Skeletal muscle tissue (tissue), 4 donors: ENCODE results near the gene APPL2. TPM values are rescaled to one million over a fixed set of nuclear protein-coding genes. Genes with fewer than 3 reads are reported as not detected.

Source experiments
- H3K27ac ChIP-seq: one replicate; pipeline ENCODE4 v1.7.0; 2013; ENCODE audit warnings: mild to moderate bottlenecking, low read depth, low read length, inconsistent platforms
- H3K27me3 ChIP-seq, 3 donors: one replicate each; pipeline ENCODE4 v1.7.0; 2013; ENCODE audit warnings: low read length in 3 of 3; ENCODE audit not compliant: control insufficient read depth in 3 of 3, insufficient read depth in 3 of 3
- H3K36me3 ChIP-seq, 3 donors: one replicate each; pipeline ENCODE4 v1.7.0; 2013; ENCODE audit warnings: low read length in 3 of 3; ENCODE audit not compliant: control insufficient read depth in 3 of 3, insufficient read depth in 3 of 3
- H3K4me1 ChIP-seq, 3 donors: one replicate each; pipeline ENCODE4 v1.7.0; 2013; ENCODE audit warnings: low read length in 3 of 3, mild to moderate bottlenecking in 3 of 3; ENCODE audit not compliant: control insufficient read depth in 3 of 3, insufficient read depth in 3 of 3
- H3K4me3 ChIP-seq, 3 donors: one replicate each; pipeline ENCODE4 v1.7.0; 2013; ENCODE audit warnings: low read length in 3 of 3
- H3K9ac ChIP-seq, 3 donors: one replicate each; pipeline ENCODE4 v1.7.0; 2013; ENCODE audit warnings: low read length in 3 of 3, mild to moderate bottlenecking in 3 of 3, moderate library complexity in 2 of 3, low read depth in 1 of 3
- H3K9me3 ChIP-seq, 3 donors: one replicate each; pipeline ENCODE4 v1.7.0; 2013; ENCODE audit warnings: low read length in 3 of 3; ENCODE audit not compliant: control insufficient read depth in 3 of 3
- total RNA-seq: library from RNA; depleted of rRNA; stranded (reverse); fragments of >200 nt; gene quantifications from one replicate; pipeline ENCODE4 v1.2.3, GENCODE V29; 2014
- donor health status: Osteomylitis.

Gene APPL2
- total RNA-seq, 1 donor from 2014 or later: 27.1 TPM

- no peaks in the 10 kb centered on the region for H3K27me3 ChIP-seq
- H3K27ac ChIP-seq: no peak overlapping the region
- H3K36me3 ChIP-seq: no peaks in the 10 kb centered on the region
- no peaks in the 10 kb centered on the region for H3K9me3 ChIP-seq
- H3K4me3 ChIP-seq: no peak overlapping the region
- no peak overlapping the region for H3K9ac ChIP-seq
- H3K4me1 ChIP-seq: peaks cover 0 to 4% (median 0%) of the 10 kb centered on the region in 3 donors
These were observed 37.6 kb upstream of the APPL2 start for GRCh38 chr12:105273601-105274000.

DNA sequence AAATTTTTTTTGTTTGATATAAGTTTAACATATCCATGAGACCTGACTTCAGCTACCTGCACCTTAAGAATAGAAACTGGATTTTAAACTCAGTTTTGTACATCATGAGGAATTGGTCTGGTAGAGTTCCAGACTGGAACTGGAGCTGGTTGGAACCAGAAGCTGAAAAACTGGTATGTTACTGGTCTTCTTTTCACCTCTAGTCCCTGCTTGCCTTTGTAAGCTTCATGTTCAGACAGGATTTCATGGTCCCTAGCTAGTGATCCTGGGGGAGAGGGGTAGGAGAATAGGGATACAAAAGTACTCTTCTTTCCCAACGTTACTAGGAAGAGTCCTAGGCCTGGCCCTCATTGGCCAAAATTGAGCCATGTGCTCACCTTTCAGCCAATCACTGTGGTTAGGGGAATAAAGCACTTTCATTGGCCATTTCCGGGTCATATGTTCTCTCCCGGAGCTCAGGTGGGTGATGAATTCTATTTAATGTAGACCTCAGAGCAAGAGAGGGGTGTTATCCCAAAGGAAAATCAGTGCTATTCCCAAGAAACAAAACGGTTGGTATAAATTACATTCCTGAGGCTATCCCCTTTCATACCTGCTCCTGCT lies 36.9 kb upstream of the APPL2 start:
- Histone ChIP-seq H3K27ac (no peak overlapping the region), H3K9me3 (no peaks in the 10 kb centered on the region), H3K27me3 (no peaks in the 10 kb centered on the region), H3K9ac (no peak overlapping the region), H3K4me3 (no peak overlapping the region), H3K36me3 (no peaks in the 10 kb centered on the region), H3K4me1 (peaks cover 0 to 4% (median 0%) of the 10 kb centered on the region in 3 donors)

DNA sequence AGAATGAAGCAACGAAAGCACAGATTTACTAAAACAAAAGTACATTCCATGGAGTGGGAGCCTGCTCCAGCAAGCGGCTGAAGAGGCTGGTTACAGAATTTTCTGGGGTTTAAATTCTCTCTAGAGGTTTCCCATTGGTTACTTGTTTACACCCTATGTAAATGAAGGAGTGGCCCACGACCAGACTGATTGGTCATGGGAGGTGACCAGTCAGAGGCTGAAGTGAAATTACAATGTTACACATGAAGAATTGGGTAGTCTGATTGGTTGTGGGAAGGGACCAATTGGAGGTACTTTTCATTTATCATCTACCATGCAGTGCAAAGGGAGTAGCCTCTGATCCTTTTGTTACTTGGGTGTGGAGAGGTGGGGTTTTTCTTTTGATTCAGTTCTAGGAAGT lies 36.2 kb upstream of the APPL2 start:
- no peak overlapping the region for H3K4me3 ChIP-seq
- no peaks in the 10 kb centered on the region for H3K36me3 ChIP-seq
- H3K9ac ChIP-seq: no peak overlapping the region

DNA sequence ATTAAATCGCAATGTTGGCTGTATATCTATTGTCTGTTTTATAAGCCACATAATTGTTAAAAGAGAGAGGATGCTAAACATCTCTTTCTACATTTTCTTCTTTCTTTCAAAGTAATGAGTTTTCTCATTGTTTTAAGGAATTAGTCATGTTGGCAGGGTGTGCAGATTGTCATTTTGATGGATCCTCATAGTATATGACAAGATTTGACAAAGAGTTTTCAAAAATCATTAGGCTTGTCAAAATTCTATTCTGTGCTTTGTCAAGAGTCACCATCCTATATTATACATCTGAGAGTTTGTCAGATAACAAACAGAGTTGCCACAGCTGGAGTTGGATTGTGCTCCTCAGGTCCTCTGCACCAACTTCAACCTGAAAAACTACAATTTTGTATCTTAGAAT lies 35.4 kb upstream of the APPL2 start:
- Histone ChIP-seq H3K4me1 (no peaks in the 10 kb centered on the region), H3K27me3 (no peaks in the 10 kb centered on the region), H3K27ac (no peak overlapping the region), H3K9ac (no peak overlapping the region), H3K4me3 (no peak overlapping the region), H3K9me3 (no peaks in the 10 kb centered on the region), H3K36me3 (no peaks in the 10 kb centered on the region)

More for the DNA sequence above, 36.2 kb upstream of the APPL2 start:
- H3K27ac ChIP-seq: no peak overlapping the region
- peaks cover 0 to 4% (median 0%) of the 10 kb centered on the region in 3 donors for H3K4me1 ChIP-seq
- H3K27me3 ChIP-seq: no peaks in the 10 kb centered on the region
- H3K9me3 ChIP-seq: no peaks in the 10 kb centered on the region

DNA sequence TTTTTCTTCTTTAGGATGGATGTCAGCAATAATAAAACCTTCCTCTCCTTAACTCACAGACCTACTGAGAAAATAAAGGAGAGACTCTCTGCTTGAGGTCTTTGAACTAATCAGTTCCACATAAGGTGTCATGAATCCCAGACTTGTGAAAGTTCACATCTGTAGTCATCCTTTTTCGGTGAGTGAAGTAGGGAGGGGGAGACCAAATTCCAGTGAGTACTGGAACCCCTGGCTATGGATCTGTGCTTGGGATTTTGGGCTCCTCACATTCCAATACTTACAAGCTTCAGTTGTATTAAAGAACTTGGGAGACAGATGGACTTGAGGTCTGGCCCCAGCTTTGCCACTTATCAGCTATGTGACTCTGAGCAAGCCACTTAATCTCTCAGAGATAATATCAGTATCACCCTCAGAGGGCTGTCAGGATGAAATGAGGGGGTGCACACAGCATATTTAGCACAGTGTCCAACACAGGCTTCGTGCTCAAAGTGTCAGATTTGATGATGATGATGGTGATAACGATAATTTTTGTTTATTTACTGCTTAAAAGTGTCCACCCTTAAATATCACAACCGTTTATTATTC lies 34.8 kb upstream of the APPL2 start:
- no peaks in the 10 kb centered on the region for H3K27me3 ChIP-seq
- no peaks in the 10 kb centered on the region for H3K36me3 ChIP-seq
- no peak overlapping the region for H3K9ac ChIP-seq
- no peak overlapping the region for H3K27ac ChIP-seq
- H3K4me3 ChIP-seq: no peak overlapping the region
- H3K9me3 ChIP-seq: no peaks in the 10 kb centered on the region
- H3K4me1 ChIP-seq: no peaks in the 10 kb centered on the region

DNA sequence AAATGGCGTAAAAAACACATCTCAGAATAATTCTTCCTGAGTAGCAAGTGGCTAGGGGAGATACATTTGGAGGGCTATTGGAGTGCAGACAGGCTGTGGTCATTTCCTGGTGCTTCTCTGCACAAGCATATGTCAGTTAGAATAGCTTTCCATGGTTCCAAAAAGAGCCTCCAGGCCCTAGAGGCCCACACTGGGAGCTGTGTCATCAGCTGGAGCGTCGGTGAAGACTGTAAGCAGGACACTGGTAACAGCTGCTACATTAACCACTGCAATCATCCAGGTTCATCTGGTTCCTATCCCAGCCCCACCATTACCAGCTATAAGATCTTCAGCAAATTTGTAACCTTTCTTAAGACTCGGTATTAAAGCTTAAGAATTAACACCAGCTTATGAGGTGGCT lies 31.7 kb upstream of the APPL2 start:
- H3K27me3 ChIP-seq: no peaks in the 10 kb centered on the region
- no peak overlapping the region for H3K4me3 ChIP-seq
- no peaks in the 10 kb centered on the region for H3K9me3 ChIP-seq
- no peak overlapping the region for H3K9ac ChIP-seq
- no peak overlapping the region for H3K27ac ChIP-seq
- H3K36me3 ChIP-seq: no peaks in the 10 kb centered on the region
- H3K4me1 ChIP-seq: no peaks in the 10 kb centered on the region

DNA sequence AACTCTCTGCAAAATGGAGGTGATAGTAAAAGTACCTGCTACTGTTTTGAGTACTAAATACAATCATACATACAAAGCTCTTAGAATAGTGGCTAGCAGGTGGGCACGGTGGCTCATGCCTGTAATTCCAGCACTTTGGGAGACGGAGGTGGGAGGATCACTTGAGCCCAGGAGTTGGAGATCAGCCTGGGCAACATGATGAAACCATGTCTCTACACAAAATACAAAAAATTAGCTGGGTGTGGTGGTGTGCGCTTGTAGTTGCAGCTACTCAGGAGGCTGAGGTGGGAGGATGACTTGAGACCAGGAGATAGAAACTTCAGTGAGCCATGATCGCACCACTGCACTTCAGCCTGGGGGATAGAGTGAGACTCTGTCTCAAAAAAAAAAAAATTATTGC lies 28.8 kb upstream of the APPL2 start:
- Histone ChIP-seq H3K36me3 (no peaks in the 10 kb centered on the region), H3K4me1 (no peaks in the 10 kb centered on the region), H3K4me3 (no peak overlapping the region), H3K9me3 (no peaks in the 10 kb centered on the region), H3K27ac (no peak overlapping the region), H3K27me3 (no peaks in the 10 kb centered on the region), H3K9ac (no peak overlapping the region)

GRCh38 chr12:105262461-105263184 lies 26.6 kb upstream of the APPL2 start:
- no peak overlapping the region for H3K4me3 ChIP-seq
- H3K36me3 ChIP-seq: no peaks in the 10 kb centered on the region
- H3K9ac ChIP-seq: no peak overlapping the region
- no peaks in the 10 kb centered on the region for H3K27me3 ChIP-seq
- no peak overlapping the region for H3K27ac ChIP-seq
- H3K4me1 ChIP-seq: no peaks in the 10 kb centered on the region
- no peaks in the 10 kb centered on the region for H3K9me3 ChIP-seq

GRCh38 chr12:105261010-105261409 lies 25.0 kb upstream of the APPL2 start:
- Histone ChIP-seq H3K36me3 (no peaks in the 10 kb centered on the region), H3K27ac (no peak overlapping the region), H3K4me1 (no peaks in the 10 kb centered on the region), H3K27me3 (no peaks in the 10 kb centered on the region), H3K4me3 (no peak overlapping the region), H3K9me3 (no peaks in the 10 kb centered on the region), H3K9ac (no peak overlapping the region)

GRCh38 chr12:105259226-105259625 lies 23.3 kb upstream of the APPL2 start:
- H3K4me1 ChIP-seq: peaks cover 0 to 4% (median 3%) of the 10 kb centered on the region in 3 donors
- H3K4me3 ChIP-seq: no peak overlapping the region
- no peaks in the 10 kb centered on the region for H3K9me3 ChIP-seq
- H3K36me3 ChIP-seq: no peaks in the 10 kb centered on the region
- H3K9ac ChIP-seq: no peak overlapping the region
- no peak overlapping the region for H3K27ac ChIP-seq
- H3K27me3 ChIP-seq: no peaks in the 10 kb centered on the region
